Testis (tissue), 3 donors: ENCODE measurements around the gene IMP3. TPM values are rescaled to one million over a fixed set of nuclear protein-coding genes. Genes with fewer than 3 reads are reported as not detected.

ENCODE experiments used
- DNase-seq: peaks from one replicate; pipeline ENCODE4 v3.0.0-alpha.2; 2019
- H3K27ac ChIP-seq, 2 donors: fragments of 200-600 bp; sonication (generic); one replicate each; pipeline ENCODE4 v1.5.1; 2019
- H3K27me3 ChIP-seq: fragments of 200-600 bp; sonication (generic); one replicate; pipeline ENCODE4 v1.5.1; 2019
- H3K36me3 ChIP-seq: fragments of 200-600 bp; sonication (generic); one replicate; pipeline ENCODE4 v1.5.1; 2017; ENCODE audit warnings: low read depth; ENCODE audit errors: missing control alignments
- H3K4me1 ChIP-seq: fragments of 200-600 bp; sonication (generic); one replicate; pipeline ENCODE4 v1.5.1; 2019
- H3K4me3 ChIP-seq, 2 donors: fragments of 200-600 bp; sonication (generic); one replicate each; pipeline ENCODE4 v1.5.1; 2017 to 2019
- H3K9me3 ChIP-seq: fragments of 200-600 bp; sonication (generic); one replicate; pipeline ENCODE4 v1.5.1; 2017
- CTCF ChIP-seq, 3 experiments: fragments of 450-650 bp in 2 of 3; fragments of 200-600 bp in 1 of 3; sonication (generic) in 1 of 3; IDR thresholded peaks; one replicate each; pipeline ENCODE4 v1.5.1; 2016 to 2019; ENCODE audit warnings: antibody characterized with exemption in 3 of 3, mild to moderate bottlenecking in 2 of 3, moderate library complexity in 1 of 3
- POLR2A ChIP-seq: fragments of 450-650 bp; IDR thresholded peaks from one replicate; pipeline ENCODE4 v1.6.1; 2017; ENCODE audit warnings: antibody characterized with exemption, mild to moderate bottlenecking, moderate library complexity
- WGBS, 2 donors: methylation state at CpG; one replicate each; pipeline ENCODE4 v1.1.5; 2018; 5-methylcytosine and 5-hydroxymethylcytosine counted together
- intact Hi-C: fragments of 100-400 bp; cut with DNase I; formaldehyde crosslinking; loops from one replicate; pipeline ENCODE4 v1.15.1; 2023; ENCODE audit warnings: low total_unique reads
- polyA plus RNA-seq: library from polyadenylated mRNA; stranded (reverse); fragments of 350-450 nt; fragmentation: Illumina TruSeq; extraction: RNeasy Lipid Tissue Mini Kit (QIAGEN cat#74804); gene quantifications from one replicate; pipeline ENCODE4 v1.2.3, GENCODE V29; 2014; ENCODE audit warnings: low read depth, low replicate concordance; ENCODE audit not compliant: insufficient read depth
- total RNA-seq, 2 donors: library from RNA; depleted of rRNA; stranded (reverse); fragments of >200 nt; gene quantifications; one replicate each; pipeline ENCODE4 v1.2.3, GENCODE V29; 2016

IMP3 gene
- total and polyA plus RNA-seq, 3 donors from 2014 or later, result 32.6 to 111 (median 87.5) TPM

GRCh38 chr15:75616766-75617165 lies 23.3 kb downstream of the IMP3 start:
- intact Hi-C loops, result no loop called here
- Histone ChIP-seq H3K36me3 (no peaks in the 10 kb centered on the region), H3K27me3 (no peaks in the 10 kb centered on the region), H3K27ac (no peak overlapping the region), H3K4me1 (peaks cover 13% of the 10 kb centered on the region), H3K9me3 (no peaks in the 10 kb centered on the region), H3K4me3 (no peak overlapping the region)
- TF ChIP-seq POLR2A (no peak), CTCF (IDR thresholded peaks at IDR 0.05) (no peak)
- DNase-seq, result no peak

GRCh38 chr15:75606711-75607699 lies 33.0 kb downstream of the IMP3 start:
- intact Hi-C loops, result no loop called here
- Histone ChIP-seq H3K4me1 (no peaks in the 10 kb centered on the region), H3K4me3 (no peak overlapping the region), H3K36me3 (no peaks in the 10 kb centered on the region), H3K27me3 (no peaks in the 10 kb centered on the region), H3K9me3 (no peaks in the 10 kb centered on the region), H3K27ac (no peak overlapping the region)
- 86 to 92% methylated on average over 6 of the region's 6 CpGs for WGBS, 2 donors
- TF ChIP-seq CTCF (IDR thresholded peaks at IDR 0.05) (no peak), POLR2A (no peak)
- no peak for DNase-seq

- H3K4me1 ChIP-seq, result no peaks in the 10 kb centered on the region
- no peaks in the 10 kb centered on the region for H3K36me3 ChIP-seq
- no peak overlapping the region for H3K4me3 ChIP-seq
- TF ChIP-seq CTCF (IDR thresholded peaks at IDR 0.05), result no peak
- no peak for TF ChIP-seq POLR2A
- intact Hi-C loops, result no loop called here
- WGBS, 2 donors, result 90 to 94% methylated on average over 8 of the region's 8 CpGs
- H3K27me3 ChIP-seq, result no peaks in the 10 kb centered on the region
- DNase-seq, result no peak
- H3K9me3 ChIP-seq, result no peaks in the 10 kb centered on the region
- no peak overlapping the region for H3K27ac ChIP-seq
Measured at GRCh38 chr15:75606026-75606425, 34.0 kb downstream of the IMP3 start.

- Histone ChIP-seq H3K36me3 (no peaks in the 10 kb centered on the region), H3K27me3 (no peaks in the 10 kb centered on the region), H3K27ac (peak overlapping the region in 1 of 2 donors; percentile 22), H3K4me1 (peaks cover 24% of the 10 kb centered on the region), H3K9me3 (no peaks in the 10 kb centered on the region), H3K4me3 (no peak overlapping the region)
- 47 to 65% methylated on average over 2 of the region's 2 CpGs for WGBS, 2 donors
- intact Hi-C loops, result no loop called here
- no peak for DNase-seq
- TF ChIP-seq POLR2A, result no peak
- no peak for TF ChIP-seq CTCF (IDR thresholded peaks at IDR 0.05)
Measured at GRCh38 chr15:75599401-75599800, 40.6 kb downstream of the IMP3 start.
